HG02943 (cell line): ENCODE data around the gene GOLT1A.

Experiments
- ATAC-seq: cut with Tn5 transposase; IDR thresholded peaks from one replicate; pipeline ENCODE4 v1.9.1; 2021; ENCODE audit warnings: mild to moderate bottlenecking, low read depth, moderate library complexity; ENCODE audit not compliant: unreplicated experiment

GOLT1A gene

GRCh38 chr1:204166219-204166618 lies 47.6 kb downstream of the GOLT1A start, which contains the start of gene REN:
Gene REN (minus strand): TSS chr1:204166337. CDS start chr1:204166293, 44 bp downstream.
- ATAC-seq: no peak

GRCh38 chr1:204162494-204163074 lies 51.2 kb downstream of the GOLT1A start:
- ATAC-seq: no peak

- ATAC-seq: no peak
These were observed 51.9 kb downstream of the GOLT1A start for GRCh38 chr1:204161609-204162493.

GRCh38 chr1:204157962-204158361 lies 55.8 kb downstream of the GOLT1A start:
- ATAC-seq: no peak

GRCh38 chr1:204155881-204156280 lies 57.9 kb downstream of the GOLT1A start:
- no peak for ATAC-seq

- ATAC-seq: no peak
These were observed 59.1 kb downstream of the GOLT1A start for GRCh38 chr1:204154568-204155255.

- ATAC-seq: no peak
These were observed 60.1 kb downstream of the GOLT1A start for GRCh38 chr1:204153667-204154066.

GRCh38 chr1:204152310-204153044 lies 61.3 kb downstream of the GOLT1A start:
- ATAC-seq: no peak

- no peak for ATAC-seq
These were observed 62.1 kb downstream of the GOLT1A start, which contains the start of gene ETNK2 for GRCh38 chr1:204151552-204152309. Gene ETNK2 (minus strand): TSS chr1:204152044. CDS start chr1:204151852, 192 bp downstream.

GRCh38 chr1:204150702-204151551 lies 62.9 kb downstream of the GOLT1A start:
- no peak for ATAC-seq

GRCh38 chr1:204149635-204150565 lies 63.9 kb downstream of the GOLT1A start:
- ATAC-seq: no peak

- no peak for ATAC-seq
These were observed 64.7 kb downstream of the GOLT1A start for GRCh38 chr1:204149107-204149506.
